Measurements from ENCODE around the gene GBX1.

GRCh38 chr7:151107882-151108281, 59.6 kb downstream of the GBX1 start:
- no peak for TF ChIP-seq CTCF (conservative IDR thresholded peaks at IDR 0.05; ENCODE audit: low read length)
- no peak for TF ChIP-seq EZH2phosphoT487 (IDR thresholded peaks at IDR 0.05; ENCODE audit: borderline replicate concordance)

Data from Loucy (cell line).